K562 (cell line): ENCODE measurements around the gene USF2. TPM values are rescaled to one million over a fixed set of nuclear protein-coding genes. Genes with fewer than 3 reads are reported as not detected.
A peak's percentile ranks its signal among the peaks of the same experiment; 100 is the strongest.
"Not testable (repeated sequence)": the region's sequence is repeated elsewhere in the genome, so short reads cannot be mapped to it uniquely, and the experiment has no call there.

Source experiments
- ATAC-seq: fragments of 200-7000 bp; cut with Tn5 transposase; 3 replicates; pipeline ENCODE4 v1.9.1; 2020; ENCODE audit warnings: moderate library complexity
- BruUV-seq: library from RNA; stranded (reverse); fragments of 400-500 nt; replicated peaks from 2 replicates; lab custom pipeline; 2021; lab: Mats Ljungman, UMichigan
- CTCF ChIA-PET: fragments of 300-600 bp; formaldehyde crosslinking; extraction: SDS; loops from one replicate; lab custom pipeline; 2021; ENCODE audit warnings: low intra/inter-chr PET ratio; lab: Yijun Ruan, JAX
- POLR2A ChIA-PET: fragments of 300-600, 350-650 bp; sonication (Branson Sonifier 250); formaldehyde crosslinking; extraction: SDS; loops from one replicate; lab custom pipeline; 2021; ENCODE audit warnings: antibody characterized with exemption, inconsistent platforms; lab: Yijun Ruan, JAX
- DNase-seq, 4 experiments: peaks; one replicate each; pipeline versions ENCODE4 v3.0.0 to v3.0.0-alpha.2; 2011 to 2018; ENCODE audit warnings: low spot score in 3 of 4, mixed read lengths in 3 of 4; ENCODE audit errors: extremely low read depth in 1 of 4
- FAIRE-seq: peaks from 2 replicates; lab custom pipeline; 2011; peaks lifted over from hg19 to GRCh38; lab: Jason Lieb, UNC
- H2AFZ ChIP-seq: 2 replicates; pipeline ENCODE4 v1.6.0; 2011; ENCODE audit warnings: low read depth, low read length, control low read depth, inconsistent platforms
- H3K27ac ChIP-seq: fragments of 200-600 bp; 3 replicates; pipeline ENCODE4 v1.8.0; 2011; ENCODE audit warnings: low read depth, mild to moderate bottlenecking, control low read depth, inconsistent platforms, low read length, moderate library complexity, mixed read lengths; ENCODE audit errors: extremely low read depth
- H3K27me3 ChIP-seq, 2 experiments: fragments of 300-600 bp in 1 of 2; 2 replicates in 1 of 2; 3 replicates in 1 of 2; pipeline versions ENCODE4 v1.6.0 to v1.8.0; 2011; ENCODE audit warnings: inconsistent platforms in 2 of 2, low read length in 2 of 2, mild to moderate bottlenecking in 1 of 2, mixed read lengths in 1 of 2, moderate library complexity in 1 of 2; ENCODE audit not compliant: control insufficient read depth in 2 of 2, insufficient read depth in 2 of 2
- H3K36me3 ChIP-seq: fragments of 300-600 bp; 3 replicates; pipeline ENCODE4 v1.8.0; 2011; ENCODE audit warnings: mild to moderate bottlenecking, low read length, inconsistent platforms; ENCODE audit not compliant: control insufficient read depth, insufficient read depth
- H3K4me1 ChIP-seq, 2 experiments: fragments of 200-600 bp in 1 of 2; replicated peaks in 1 of 2; 2 replicates in 1 of 2; 3 replicates in 1 of 2; pipeline versions ENCODE4 v1.5.1 to v1.8.0; 2011; ENCODE audit warnings: inconsistent platforms in 2 of 2, low read length in 2 of 2, mild to moderate bottlenecking in 1 of 2, mixed read lengths in 1 of 2, moderate library complexity in 1 of 2; ENCODE audit not compliant: control insufficient read depth in 2 of 2, insufficient read depth in 2 of 2
- H3K4me2 ChIP-seq: 2 replicates; pipeline ENCODE4 v1.6.1; 2011; ENCODE audit warnings: low read length, control low read depth, inconsistent platforms, mixed read lengths; ENCODE audit not compliant: insufficient read depth
- H3K4me3 ChIP-seq: fragments of 200-600 bp; sonication (generic), shearing (Covaris generic); 2 replicates; pipeline ENCODE4 v1.5.1; 2016; ENCODE audit warnings: control low read depth, inconsistent platforms
- H3K79me2 ChIP-seq: fragments of 200-600 bp; 3 replicates; pipeline ENCODE4 v1.8.0; 2011; ENCODE audit warnings: low read length, inconsistent platforms; ENCODE audit not compliant: control insufficient read depth, insufficient read depth
- H3K9ac ChIP-seq, 2 experiments: 2 replicates each; pipeline versions ENCODE4 v1.6.0 to v1.6.1; 2011; ENCODE audit warnings: low read depth in 2 of 2, low read length in 2 of 2, control low read depth in 1 of 2, inconsistent platforms in 1 of 2, mild to moderate bottlenecking in 1 of 2, mixed read lengths in 1 of 2; ENCODE audit not compliant: insufficient read depth in 1 of 2
- H3K9me1 ChIP-seq: one replicate; pipeline ENCODE4 v1.6.0; 2011; ENCODE audit warnings: inconsistent platforms, mild to moderate bottlenecking, low read length, moderate library complexity; ENCODE audit not compliant: control insufficient read depth, insufficient read depth
- H3K9me3 ChIP-seq: replicated peaks from 2 replicates; pipeline ENCODE4 v1.5.1; 2011; ENCODE audit warnings: low read depth, low read length, inconsistent platforms; ENCODE audit not compliant: control insufficient read depth, insufficient read depth
- H4K20me1 ChIP-seq: replicated peaks from 2 replicates; pipeline ENCODE4 v1.6.1; 2011; ENCODE audit warnings: low read length, inconsistent platforms, mixed read lengths; ENCODE audit not compliant: control insufficient read depth, insufficient read depth
- ARID1B ChIP-seq: fragments of 450-650 bp; IDR thresholded peaks from 2 replicates; pipeline ENCODE4 v1.6.1; 2016; ENCODE audit warnings: antibody characterized with exemption, mild to moderate bottlenecking, inconsistent platforms
- ATF3 ChIP-seq, 2 experiments: fragments of 450-650 bp in 1 of 2; sonication (generic) in 1 of 2; formaldehyde crosslinking in 1 of 2; IDR thresholded peaks in 1 of 2; conservative IDR thresholded peaks in 1 of 2; 2 replicates each; pipeline versions ENCODE4 v1.6.1 to v1.8.1; 2016 to 2023; ENCODE audit warnings: mild to moderate bottlenecking in 2 of 2, moderate library complexity in 2 of 2, inconsistent platforms in 1 of 2, missing genetic modification reagents in 1 of 2
- FOSL1 ChIP-seq: fragments of 200-800 bp; sonication (Bioruptor generic); conservative IDR thresholded peaks from 2 replicates; pipeline ENCODE4 v1.6.1; 2016; ENCODE audit warnings: missing genetic modification characterization, missing compliant biosample characterization
- ZNF384 ChIP-seq: IDR thresholded peaks from 2 replicates; pipeline ENCODE4 v1.6.1; 2012; ENCODE audit warnings: low read depth, low read length, improper control_type of control experiment
- WGBS: fragments of 100-300 bp; shearing (Covaris generic); methylation state at CpG from one replicate; pipeline ENCODE4 v1.1.6; 2016; ENCODE audit warnings: low coverage, mixed read lengths; ENCODE audit not compliant: insufficient coverage; ENCODE audit errors: missing lambda C conversion rate; 5-methylcytosine and 5-hydroxymethylcytosine counted together
- in situ Hi-C: fragments of 300-500 bp; cut with MboI; formaldehyde crosslinking; loops from 4 replicates; pipeline ENCODE4 v1.15.0; 2018; ENCODE audit warnings: inconsistent platforms, mixed read lengths
- intact Hi-C: fragments of 100-400 bp; cut with micrococcal nuclease; formaldehyde crosslinking; loops from 2 replicates; pipeline ENCODE4 v1.14.2; 2022
- polyA plus RNA-seq, 8 experiments: library from polyadenylated mRNA; depleted of rRNA in 4 of 8; stranded (reverse) in 5 of 8; unstranded in 3 of 8; fragments of >200 nt; fragmentation: Nextera tagmentation in 2 of 8; fragmentation: Illumina TruSeq in 1 of 8; extraction: Ambion mirVana in 2 of 8; extraction: Trizol in 1 of 8; gene quantifications; 2 replicates each; pipeline versions ENCODE4 v1.2.1 to v1.2.3, GENCODE V29; 2011 to 2014; ENCODE audit warnings: inconsistent platforms in 1 of 8, missing spikeins in 1 of 8
- total RNA-seq, 7 experiments: library from RNA; depleted of rRNA in 6 of 7; stranded (reverse); fragments of >200 nt in 6 of 7; fragmentation: Illumina TruSeq in 2 of 7; extraction: Trizol in 2 of 7; gene quantifications; 2 replicates each; pipeline versions ENCODE4 v1.2.1 to v1.2.3, GENCODE V29; 2011 to 2021; ENCODE audit warnings: low replicate concordance in 1 of 7

The USF2 gene
- total and polyA plus RNA-seq, 9 of the 15 experiments (the other 6 are each of a cell fraction or from before 2014, with no cell fraction given), result 0.27 to 93.7 (median 58.4) TPM

GRCh38 chr19:35286101-35286500 lies 17.3 kb downstream of the USF2 start:
- intact Hi-C loops; in situ Hi-C loops; ATAC-seq; H3K4me2 ChIP-seq; H3K27ac ChIP-seq; H3K27me3 ChIP-seq; H3K9ac ChIP-seq; H2AFZ ChIP-seq; H4K20me1 ChIP-seq; FAIRE-seq; H3K36me3 ChIP-seq; BruUV-seq; H3K9me1 ChIP-seq; H3K4me3 ChIP-seq; H3K9me3 ChIP-seq; H3K79me2 ChIP-seq; TF ChIP-seq ATF3 (CRISPR knock-in tag; conservative IDR thresholded peaks at IDR 0.05): not testable (repeated sequence)
- 44% methylated on average over 5 of the region's 5 CpGs for WGBS
- TF ChIP-seq ZNF384 (peak; percentile 33; the same call in 1 of the 2 replicates), ATF3 (IDR thresholded peaks at IDR 0.05) (peak; percentile 61), ARID1B (0 out of 2 replicates have a peak, but pooled peaks have one; percentile 19), FOSL1 (tag) (peak; percentile 39; the same call in 1 of the 2 replicates)
- CTCF ChIA-PET, result interaction anchor here (0.6 kb wide), 1 partner anchor 175 kb away, joined by 3 read pairs; no protein-coding TSS in a partner anchor
- peak in 1 of 4 experiments; percentile 13 for DNase-seq
- H3K4me1 ChIP-seq, result peaks cover 16 to 27% of the 10 kb centered on the region in 2 experiments; a peak in 4 of 5 replicates
- POLR2A ChIA-PET, result interaction anchor here (1.1 kb wide), 1 partner anchor 30 kb away, joined by 3 read pairs; no protein-coding TSS in a partner anchor
